Mesenchymal stem cell (in vitro differentiated cells and primary cell): Measurements from ENCODE around the gene HMGXB3.

ENCODE experiments used
- DNase-seq: peaks from one replicate; pipeline ENCODE4 v3.0.0-alpha.2; 2013
- H2AFZ ChIP-seq: one replicate; pipeline ENCODE4 v1.6.1; 2013; ENCODE audit warnings: low read depth, mild to moderate bottlenecking, control low read depth, inconsistent platforms, low read length, moderate library complexity
- H2AK5ac ChIP-seq: 2 replicates; pipeline ENCODE4 v1.6.1; 2013; ENCODE audit warnings: low read length, moderate library complexity, mild to moderate bottlenecking, inconsistent platforms; ENCODE audit not compliant: severe bottlenecking
- H2BK120ac ChIP-seq: one replicate; pipeline ENCODE4 v1.6.1; 2013; ENCODE audit warnings: low read depth, mild to moderate bottlenecking, inconsistent platforms, low read length, moderate library complexity
- H2BK12ac ChIP-seq, 2 experiments: one replicate each; pipeline ENCODE4 v1.6.1; 2013; ENCODE audit warnings: inconsistent platforms in 2 of 2, low read length in 2 of 2, mild to moderate bottlenecking in 2 of 2, moderate library complexity in 2 of 2, control low read depth in 1 of 2
- H2BK15ac ChIP-seq: one replicate; pipeline ENCODE4 v1.6.1; 2013; ENCODE audit warnings: mild to moderate bottlenecking, low read depth, inconsistent platforms; ENCODE audit not compliant: poor library complexity, severe bottlenecking
- H2BK5ac ChIP-seq: 2 replicates; pipeline ENCODE4 v1.6.1; 2013; ENCODE audit warnings: low read depth, mild to moderate bottlenecking, low read length, control low read depth, inconsistent platforms; ENCODE audit not compliant: poor library complexity, severe bottlenecking
- H3K14ac ChIP-seq, 2 experiments: one replicate each; pipeline ENCODE4 v1.6.1; 2013; ENCODE audit warnings: inconsistent platforms in 2 of 2, low read length in 2 of 2, control low read depth in 1 of 2, mild to moderate bottlenecking in 1 of 2, moderate library complexity in 1 of 2
- H3K18ac ChIP-seq, 2 experiments: one replicate each; pipeline ENCODE4 v1.6.1; 2013; ENCODE audit warnings: inconsistent platforms in 2 of 2, low read length in 2 of 2, control low read depth in 1 of 2, low read depth in 1 of 2, mild to moderate bottlenecking in 1 of 2
- H3K23ac ChIP-seq, 2 experiments: one replicate each; pipeline ENCODE4 v1.6.1; 2013; ENCODE audit warnings: inconsistent platforms in 2 of 2, low read length in 2 of 2, mild to moderate bottlenecking in 2 of 2, moderate library complexity in 2 of 2, control low read depth in 1 of 2
- H3K27ac ChIP-seq: 2 replicates; pipeline ENCODE4 v1.5.1; 2013; ENCODE audit warnings: mild to moderate bottlenecking, moderate library complexity, low read length, control low read depth, inconsistent platforms; ENCODE audit not compliant: poor library complexity, severe bottlenecking
- H3K27me3 ChIP-seq, 2 experiments: 2 replicates each; pipeline versions ENCODE4 v1.6.1 to v1.7.0; 2013; ENCODE audit warnings: low read length in 2 of 2, mild to moderate bottlenecking in 2 of 2, moderate library complexity in 2 of 2, control low read depth in 1 of 2, inconsistent platforms in 1 of 2; ENCODE audit not compliant: control insufficient read depth in 1 of 2, insufficient read depth in 1 of 2
- H3K36me3 ChIP-seq, 2 experiments: 2 replicates each; pipeline versions ENCODE4 v1.6.1 to v1.7.0; 2013; ENCODE audit warnings: low read length in 2 of 2, control low read depth in 1 of 2, inconsistent platforms in 1 of 2, low read depth in 1 of 2, mild to moderate bottlenecking in 1 of 2; ENCODE audit not compliant: insufficient read depth in 2 of 2, control insufficient read depth in 1 of 2
- H3K4ac ChIP-seq, 2 experiments: one replicate each; pipeline ENCODE4 v1.6.1; 2013; ENCODE audit warnings: inconsistent platforms in 2 of 2, low read length in 2 of 2, mild to moderate bottlenecking in 2 of 2, moderate library complexity in 2 of 2, control low read depth in 1 of 2, low read depth in 1 of 2
- H3K4me1 ChIP-seq: 2 replicates; pipeline ENCODE4 v1.6.1; 2013; ENCODE audit warnings: low read depth, low read length, control low read depth; ENCODE audit not compliant: control insufficient read depth, insufficient read depth
- H3K4me2 ChIP-seq: 2 replicates; pipeline ENCODE4 v1.6.1; 2013; ENCODE audit warnings: low read length, mild to moderate bottlenecking, inconsistent platforms; ENCODE audit not compliant: poor library complexity, severe bottlenecking
- H3K4me3 ChIP-seq, 2 experiments: 2 replicates each; pipeline versions ENCODE4 v1.5.1 to v1.7.0; 2013; ENCODE audit warnings: low read length in 2 of 2, mild to moderate bottlenecking in 2 of 2, control low read depth in 1 of 2, low read depth in 1 of 2; ENCODE audit not compliant: insufficient read depth in 1 of 2
- H3K79me1 ChIP-seq: replicated peaks from 2 replicates; pipeline ENCODE4 v1.6.1; 2013; ENCODE audit warnings: mild to moderate bottlenecking, control low read depth, low read length, inconsistent platforms; ENCODE audit not compliant: poor library complexity, severe bottlenecking
- H3K9ac ChIP-seq: 2 replicates; pipeline ENCODE4 v1.7.0; 2013; ENCODE audit warnings: mild to moderate bottlenecking, low read length, moderate library complexity
- H3K9me3 ChIP-seq: 2 replicates; pipeline ENCODE4 v1.7.0; 2013; ENCODE audit warnings: mild to moderate bottlenecking, low read length; ENCODE audit not compliant: control insufficient read depth
- H4K8ac ChIP-seq: one replicate; pipeline ENCODE4 v1.6.1; 2013; ENCODE audit warnings: inconsistent platforms, mild to moderate bottlenecking, low read length, moderate library complexity
- H4K91ac ChIP-seq: one replicate; pipeline ENCODE4 v1.6.1; 2013; ENCODE audit warnings: mild to moderate bottlenecking, low read length, inconsistent platforms
- WGBS: methylation state at CpG from one replicate; pipeline ENCODE4 v1.1.7; 2013; ENCODE audit warnings: mixed read lengths; 5-methylcytosine and 5-hydroxymethylcytosine counted together

Gene HMGXB3

DNA sequence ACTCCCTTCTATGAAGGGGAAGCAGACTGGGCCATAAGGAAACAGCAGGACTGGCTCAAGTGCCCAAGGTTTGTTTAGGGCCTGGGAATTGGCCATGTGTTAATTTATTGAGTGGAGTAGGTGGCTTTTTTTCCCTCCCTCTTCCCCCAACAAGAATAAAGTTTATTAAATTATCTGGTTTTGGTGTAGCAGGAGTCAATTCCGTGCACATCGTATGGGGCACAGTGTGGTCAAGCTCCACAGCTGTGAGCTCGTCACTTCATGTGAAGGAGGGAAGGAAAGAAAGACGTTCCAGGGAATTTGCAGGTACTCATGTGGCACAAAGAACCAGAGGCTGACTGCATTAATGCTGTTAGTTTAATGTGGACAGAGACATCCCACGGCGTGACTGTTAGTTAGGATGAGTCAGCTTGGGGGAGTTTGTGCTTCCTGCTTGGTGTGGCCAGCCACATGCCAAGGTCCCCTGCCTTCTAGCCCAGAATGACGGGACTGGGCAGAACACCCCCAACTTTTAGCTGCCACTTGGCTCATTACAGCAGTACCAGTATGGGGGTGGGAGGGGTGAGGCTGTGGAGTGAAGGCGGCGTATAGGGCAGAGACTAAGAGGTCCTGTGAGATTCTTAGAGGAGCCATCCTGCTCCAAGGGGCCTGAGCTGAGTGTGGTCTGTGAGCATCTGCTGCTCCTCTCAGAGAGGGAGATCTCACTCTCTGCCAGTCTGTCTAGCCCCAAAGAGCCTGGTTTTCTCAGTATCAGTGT lies 52.6 kb downstream of the HMGXB3 start:
- 45% methylated on average over 8 of the region's 9 CpGs for WGBS
- H4K91ac ChIP-seq = peak overlapping the region; percentile 73
- peak overlapping the region; percentile 40 for H2BK120ac ChIP-seq
- H4K8ac ChIP-seq = peak overlapping the region; percentile 52
- no peak overlapping the region for H3K14ac ChIP-seq
- H3K4ac ChIP-seq = peak overlapping the region in 1 of 2 experiments; percentile 2
- H3K27ac ChIP-seq = peak overlapping the region; percentile 66
- no peak overlapping the region for H3K4me2 ChIP-seq
- H3K9me3 ChIP-seq = no peaks in the 10 kb centered on the region
- H3K27me3 ChIP-seq = no peaks in the 10 kb centered on the region
- peaks cover 31% of the 10 kb centered on the region for H3K4me1 ChIP-seq
- peak; percentile 87 for DNase-seq
- H2BK12ac ChIP-seq = peak overlapping the region; percentile 65 to 69
- H3K9ac ChIP-seq = peak overlapping the region; percentile 30
- peak overlapping the region; percentile 3 to 28 for H3K18ac ChIP-seq
- peaks cover 73 to 85% of the 10 kb centered on the region in 2 experiments for H3K36me3 ChIP-seq
- no peak overlapping the region for H2AFZ ChIP-seq
- no peak overlapping the region for H2BK15ac ChIP-seq
- no peak overlapping the region for H3K23ac ChIP-seq
- H3K4me3 ChIP-seq = no peak overlapping the region
- H3K79me1 ChIP-seq = peaks cover 18% of the 10 kb centered on the region
- peak overlapping the region; percentile 72 for H2AK5ac ChIP-seq
- peak overlapping the region; percentile 20 for H2BK5ac ChIP-seq

DNA sequence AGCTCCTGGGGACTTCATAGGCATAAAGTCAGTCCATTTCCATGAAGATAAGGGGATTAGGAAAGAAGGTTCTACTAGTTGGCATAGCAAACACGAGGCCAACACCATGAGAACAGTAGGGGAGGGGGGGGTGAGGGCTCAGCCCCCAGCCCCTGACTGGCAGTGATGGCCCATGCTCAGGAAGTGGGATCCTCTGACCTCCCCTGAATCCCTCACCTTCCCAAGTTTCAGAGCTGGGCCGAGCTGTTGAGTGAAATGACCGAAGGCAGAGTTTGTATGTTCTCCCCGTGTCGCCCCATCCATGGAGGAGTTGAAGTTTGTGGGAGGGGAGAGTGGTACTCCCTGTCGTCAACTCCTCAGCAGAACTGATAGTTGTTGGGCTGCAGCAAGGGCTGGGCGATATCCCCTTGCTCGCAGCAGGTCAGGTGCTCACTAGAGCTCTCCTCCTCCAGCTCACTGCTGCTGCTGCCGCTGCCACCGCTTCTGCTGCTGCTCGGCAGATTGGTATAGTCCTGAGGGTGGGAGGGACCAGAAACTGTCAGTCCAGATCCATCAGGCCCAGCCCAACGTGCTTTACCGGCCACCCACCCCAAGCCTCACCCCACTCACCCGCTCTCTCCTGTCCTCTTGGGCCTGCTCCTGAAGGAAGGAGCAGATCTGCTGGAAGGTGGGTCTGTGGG lies 53.3 kb downstream of the HMGXB3 start:
- Histone ChIP-seq H3K27me3 (no peaks in the 10 kb centered on the region), H3K4me3 (no peak overlapping the region), H3K9me3 (no peaks in the 10 kb centered on the region), H3K4ac (no peak overlapping the region), H3K23ac (peak overlapping the region in 1 of 2 experiments; percentile 5), H3K27ac (peak overlapping the region; percentile 66), H2AFZ (no peak overlapping the region), H3K18ac (peak overlapping the region; percentile 3 to 68), H3K4me2 (no peak overlapping the region), H2BK15ac (peak overlapping the region; percentile 78), H3K9ac (no peak overlapping the region), H2BK12ac (peak overlapping the region; percentile 60 to 69), H3K4me1 (peaks cover 35% of the 10 kb centered on the region), H3K79me1 (peaks cover 14% of the 10 kb centered on the region), H2BK120ac (peak overlapping the region; percentile 40), H2BK5ac (peak overlapping the region; percentile 20), H3K36me3 (peaks cover 66 to 78% of the 10 kb centered on the region in 2 experiments), H3K14ac (no peak overlapping the region), H2AK5ac (peak overlapping the region; percentile 72), H4K8ac (no peak overlapping the region), H4K91ac (peak overlapping the region; percentile 59)
- 97% methylated on average over 11 of the region's 14 CpGs for WGBS
- no peak for DNase-seq

DNA sequence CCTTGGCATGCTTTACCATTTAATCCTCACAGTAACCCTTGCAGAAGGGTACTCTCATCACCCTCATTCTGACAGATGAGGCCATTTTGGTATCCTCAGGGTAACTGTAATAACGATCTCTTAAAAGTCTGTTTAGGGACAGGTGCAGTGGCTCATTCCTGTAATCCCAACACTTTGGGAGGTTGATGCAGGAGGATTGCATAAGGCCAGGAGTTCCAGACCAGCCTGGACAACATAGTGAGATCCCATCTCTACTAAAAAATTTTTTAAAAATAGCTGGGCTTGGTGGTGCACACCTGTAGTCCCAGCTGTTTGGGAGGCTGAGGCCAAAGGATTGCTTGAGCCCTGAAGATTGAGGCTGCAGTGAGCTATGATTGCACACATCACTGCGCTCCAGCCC lies 54.0 kb downstream of the HMGXB3 start:
- H3K4me3 ChIP-seq = no peak overlapping the region
- H3K27me3 ChIP-seq = no peaks in the 10 kb centered on the region
- H2BK15ac ChIP-seq = no peak overlapping the region
- no peak overlapping the region for H3K18ac ChIP-seq
- H3K9me3 ChIP-seq = no peaks in the 10 kb centered on the region
- no peak overlapping the region for H3K14ac ChIP-seq
- DNase-seq = no peak
- no peak overlapping the region for H2AFZ ChIP-seq
- WGBS = 95% methylated on average over 2 of the region's 2 CpGs
- peaks cover 35% of the 10 kb centered on the region for H3K4me1 ChIP-seq
- no peak overlapping the region for H3K27ac ChIP-seq
- H3K36me3 ChIP-seq = peaks cover 59 to 71% of the 10 kb centered on the region in 2 experiments
- no peak overlapping the region for H2BK12ac ChIP-seq
- no peak overlapping the region for H3K23ac ChIP-seq
- H4K8ac ChIP-seq = no peak overlapping the region
- H3K4ac ChIP-seq = no peak overlapping the region
- H2AK5ac ChIP-seq = no peak overlapping the region
- no peak overlapping the region for H3K9ac ChIP-seq
- no peak overlapping the region for H2BK120ac ChIP-seq
- peaks cover 12% of the 10 kb centered on the region for H3K79me1 ChIP-seq
- H2BK5ac ChIP-seq = no peak overlapping the region
- no peak overlapping the region for H3K4me2 ChIP-seq
- H4K91ac ChIP-seq = no peak overlapping the region

DNA sequence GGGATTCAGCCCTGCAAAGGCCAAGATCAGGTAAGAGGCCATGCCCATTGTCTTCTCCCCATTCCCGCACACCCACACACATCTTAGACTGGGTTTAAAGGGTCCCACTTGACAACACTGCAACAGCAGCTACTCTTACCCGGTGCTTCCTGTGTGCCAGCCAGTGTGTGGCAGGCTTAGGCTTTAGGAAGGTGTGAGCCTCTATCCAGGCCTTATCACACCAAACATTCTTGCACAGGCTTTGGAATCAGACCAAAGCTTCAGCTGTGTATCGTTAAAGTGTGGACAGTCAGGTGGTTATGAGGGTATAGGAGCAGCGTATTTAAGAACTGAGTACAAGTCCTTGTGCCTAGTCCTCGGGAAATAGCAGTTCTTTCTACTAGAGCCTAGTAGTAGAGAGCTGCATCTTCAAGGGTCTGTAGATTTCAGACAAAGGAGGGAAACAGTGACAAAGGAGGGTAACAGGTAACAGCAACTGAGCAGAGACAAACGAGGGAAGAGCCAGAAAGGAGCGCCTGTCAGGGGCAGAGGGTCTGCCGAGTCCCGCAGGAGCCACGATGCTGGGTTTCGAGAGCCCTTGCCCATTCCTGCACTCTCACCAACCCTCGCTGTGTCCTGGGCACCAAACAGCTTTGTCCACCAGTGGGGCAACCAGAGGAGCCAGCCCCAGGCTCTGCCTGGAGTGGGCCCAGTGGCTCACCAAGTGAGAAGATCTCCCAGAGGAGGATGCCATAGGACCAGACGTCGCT lies 55.0 kb downstream of the HMGXB3 start:
- DNase-seq = no peak
- WGBS = 96% methylated on average over 14 of the region's 14 CpGs
- Histone ChIP-seq H3K27me3 (no peaks in the 10 kb centered on the region), H3K14ac (no peak overlapping the region), H3K4ac (no peak overlapping the region), H3K27ac (no peak overlapping the region), H3K36me3 (peaks cover 50 to 61% of the 10 kb centered on the region in 2 experiments), H3K4me3 (no peak overlapping the region), H2BK12ac (no peak overlapping the region), H3K23ac (no peak overlapping the region), H2AK5ac (no peak overlapping the region), H4K91ac (no peak overlapping the region), H2BK15ac (no peak overlapping the region), H2AFZ (no peak overlapping the region), H2BK120ac (no peak overlapping the region), H3K9ac (no peak overlapping the region), H3K4me2 (no peak overlapping the region), H3K79me1 (peaks cover 12% of the 10 kb centered on the region), H3K9me3 (no peaks in the 10 kb centered on the region), H4K8ac (no peak overlapping the region), H3K4me1 (peaks cover 29% of the 10 kb centered on the region), H3K18ac (no peak overlapping the region), H2BK5ac (no peak overlapping the region)
